Small intestine (tissue), 7 donors: ENCODE data around the gene LHPP. TPM values are rescaled to one million over a fixed set of nuclear protein-coding genes. Genes with fewer than 3 reads are reported as not detected.
"Not testable (repeated sequence)": the region's sequence is repeated elsewhere in the genome, so short reads cannot be mapped to it uniquely, and the experiment has no call there.

ENCODE experiments used
- DNase-seq, 2 donors: peaks; one replicate each; pipeline versions ENCODE4 v3.0.0 to v3.0.0-alpha.2; 2013
- FAIRE-seq: peaks from 2 replicates; lab custom pipeline; 2012; peaks lifted over from hg19 to GRCh38; lab: Jason Lieb, UNC
- H3K27ac ChIP-seq, 3 donors: one replicate each; pipeline ENCODE4 v1.5.1; 2013; ENCODE audit warnings: low read length in 2 of 3, mild to moderate bottlenecking in 2 of 3, control low read depth in 1 of 3, inconsistent platforms in 1 of 3, low read depth in 1 of 3, moderate library complexity in 1 of 3
- H3K27me3 ChIP-seq, 3 donors: one replicate each; pipeline ENCODE4 v1.6.1; 2013; ENCODE audit warnings: low read length in 3 of 3, inconsistent platforms in 1 of 3; ENCODE audit not compliant: control insufficient read depth in 3 of 3, insufficient read depth in 3 of 3
- H3K36me3 ChIP-seq, 3 donors: one replicate each; pipeline ENCODE4 v1.6.1; 2013; ENCODE audit warnings: low read length in 3 of 3, inconsistent platforms in 1 of 3, low read depth in 1 of 3, mild to moderate bottlenecking in 1 of 3, moderate library complexity in 1 of 3; ENCODE audit not compliant: control insufficient read depth in 3 of 3, insufficient read depth in 2 of 3
- H3K4me1 ChIP-seq, 3 donors: one replicate each; pipeline ENCODE4 v1.6.1; 2013; ENCODE audit warnings: low read length in 2 of 3, inconsistent platforms in 1 of 3, low read depth in 1 of 3, mild to moderate bottlenecking in 1 of 3, moderate library complexity in 1 of 3; ENCODE audit not compliant: control insufficient read depth in 3 of 3, insufficient read depth in 2 of 3
- H3K4me3 ChIP-seq, 3 donors: one replicate each; pipeline ENCODE4 v1.5.1; 2013; ENCODE audit warnings: low read length in 3 of 3, control low read depth in 1 of 3, inconsistent platforms in 1 of 3, low read depth in 1 of 3, mild to moderate bottlenecking in 1 of 3, moderate library complexity in 1 of 3
- H3K9me3 ChIP-seq, 2 donors: one replicate each; pipeline ENCODE4 v1.6.1; 2013; ENCODE audit warnings: low read depth in 1 of 2, low read length in 1 of 2; ENCODE audit not compliant: control insufficient read depth in 2 of 2, insufficient read depth in 1 of 2
- WGBS, 3 donors: extraction: QIAGEN DNeasy Blood & Tissue Kit; methylation state at CpG; one replicate each; pipeline ENCODE4 v1.1.7; 2013; 5-methylcytosine and 5-hydroxymethylcytosine counted together
- polyA plus RNA-seq, 4 donors: library from polyadenylated mRNA; stranded (reverse) in 3 of 4; unstranded in 1 of 4; fragments of 200-250 nt in 3 of 4; fragments of 120-200 nt in 1 of 4; gene quantifications; one replicate each; pipeline versions ENCODE4 v1.2.1 to v1.2.3, GENCODE V29; 2013
- donor health status: healthy with polysubstance abuse.
- donor health status: control.
- donor health status: control.
- donor health status: Bipolar disorder and iron deficiency.
- donor health status: healthy.

Gene LHPP
- polyA plus RNA-seq, 4 donors, result 17.2 to 47.7 (median 35.0) TPM

- Histone ChIP-seq H3K9me3 (no peaks in the 10 kb centered on the region), H3K27ac (no peak overlapping the region), H3K27me3 (no peaks in the 10 kb centered on the region), H3K4me1 (peaks cover 0 to 31% (median 4%) of the 10 kb centered on the region in 3 donors), H3K4me3 (no peak overlapping the region), H3K36me3 (no peaks in the 10 kb centered on the region)
- WGBS, 3 donors, result 71 to 88% (median 82%) methylated on average over 3 of the region's 3 CpGs
- DNase-seq (no peak), FAIRE-seq (no peak)
These were observed 28.2 kb upstream of the LHPP start for GRCh38 chr10:124433461-124433860.

DNA sequence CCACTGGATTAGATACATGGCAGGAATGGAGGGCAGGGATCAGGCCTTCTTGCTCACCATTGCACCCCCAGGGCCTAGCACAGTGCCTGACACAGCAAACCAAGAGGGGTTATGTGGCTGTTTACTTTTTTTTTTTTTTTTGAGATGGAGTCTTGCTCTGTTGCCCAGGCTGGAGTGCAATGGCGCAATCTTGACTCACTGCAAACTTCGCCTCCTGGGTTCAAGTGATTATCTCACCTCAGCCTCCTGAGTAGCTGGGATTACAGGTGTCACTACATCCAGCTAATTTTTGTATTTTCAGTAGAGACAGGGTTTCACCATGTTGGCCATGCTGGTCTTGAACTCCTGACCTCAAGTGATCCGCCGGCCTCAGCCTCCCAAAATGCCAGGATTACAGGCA is 25.9 kb upstream of the LHPP start:
- not testable (repeated sequence) for FAIRE-seq, H3K36me3 ChIP-seq, H3K27me3 ChIP-seq, H3K4me3 ChIP-seq, DNase-seq, H3K9me3 ChIP-seq
- Histone ChIP-seq H3K27ac (peak overlapping the region in 1 of 3 donors; percentile 92), H3K4me1 (peaks cover 0 to 14% (median 0%) of the 10 kb centered on the region in 3 donors)
- WGBS, 3 donors, result 92 to 95% (median 92%) methylated on average over 4 of the region's 4 CpGs

- WGBS, 3 donors, result 76 to 85% (median 77%) methylated on average over 8 of the region's 8 CpGs
- H3K27ac ChIP-seq, result no peak overlapping the region
- no peaks in the 10 kb centered on the region for H3K9me3 ChIP-seq
- H3K36me3 ChIP-seq, result no peaks in the 10 kb centered on the region
- FAIRE-seq (no peak), DNase-seq (no peak)
- H3K4me1 ChIP-seq, result peaks cover 0 to 14% (median 0%) of the 10 kb centered on the region in 3 donors
- H3K4me3 ChIP-seq, result no peak overlapping the region
- no peaks in the 10 kb centered on the region for H3K27me3 ChIP-seq
These were observed 25.4 kb upstream of the LHPP start for GRCh38 chr10:124436191-124436638.

DNA sequence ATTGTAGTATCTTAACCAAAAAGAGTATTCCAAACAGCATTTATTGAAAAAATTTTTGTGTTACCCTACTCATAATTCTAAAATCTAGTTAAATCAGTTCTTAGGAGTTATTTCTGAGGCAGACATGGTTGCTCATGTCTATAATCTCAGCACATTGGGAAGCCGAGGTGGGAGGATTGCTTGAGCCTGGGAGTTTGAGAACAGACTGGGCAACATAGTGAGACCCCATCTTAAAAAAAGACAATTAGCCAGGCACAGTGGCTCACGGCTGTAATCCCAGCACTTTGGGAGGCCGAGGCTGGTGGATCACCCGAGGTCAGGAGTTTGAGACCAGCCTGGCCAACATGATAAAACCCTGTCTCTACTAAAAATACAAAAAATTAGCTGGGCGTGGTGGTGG is 19.9 kb upstream of the LHPP start:
- not testable (repeated sequence) for FAIRE-seq, H3K27me3 ChIP-seq, H3K4me3 ChIP-seq, H3K27ac ChIP-seq, H3K36me3 ChIP-seq, DNase-seq, H3K9me3 ChIP-seq
- WGBS, 3 donors, result 81 to 93% (median 86%) methylated on average over 5 of the region's 5 CpGs
- peaks cover 0 to 12% (median 0%) of the 10 kb centered on the region in 3 donors for H3K4me1 ChIP-seq

DNA sequence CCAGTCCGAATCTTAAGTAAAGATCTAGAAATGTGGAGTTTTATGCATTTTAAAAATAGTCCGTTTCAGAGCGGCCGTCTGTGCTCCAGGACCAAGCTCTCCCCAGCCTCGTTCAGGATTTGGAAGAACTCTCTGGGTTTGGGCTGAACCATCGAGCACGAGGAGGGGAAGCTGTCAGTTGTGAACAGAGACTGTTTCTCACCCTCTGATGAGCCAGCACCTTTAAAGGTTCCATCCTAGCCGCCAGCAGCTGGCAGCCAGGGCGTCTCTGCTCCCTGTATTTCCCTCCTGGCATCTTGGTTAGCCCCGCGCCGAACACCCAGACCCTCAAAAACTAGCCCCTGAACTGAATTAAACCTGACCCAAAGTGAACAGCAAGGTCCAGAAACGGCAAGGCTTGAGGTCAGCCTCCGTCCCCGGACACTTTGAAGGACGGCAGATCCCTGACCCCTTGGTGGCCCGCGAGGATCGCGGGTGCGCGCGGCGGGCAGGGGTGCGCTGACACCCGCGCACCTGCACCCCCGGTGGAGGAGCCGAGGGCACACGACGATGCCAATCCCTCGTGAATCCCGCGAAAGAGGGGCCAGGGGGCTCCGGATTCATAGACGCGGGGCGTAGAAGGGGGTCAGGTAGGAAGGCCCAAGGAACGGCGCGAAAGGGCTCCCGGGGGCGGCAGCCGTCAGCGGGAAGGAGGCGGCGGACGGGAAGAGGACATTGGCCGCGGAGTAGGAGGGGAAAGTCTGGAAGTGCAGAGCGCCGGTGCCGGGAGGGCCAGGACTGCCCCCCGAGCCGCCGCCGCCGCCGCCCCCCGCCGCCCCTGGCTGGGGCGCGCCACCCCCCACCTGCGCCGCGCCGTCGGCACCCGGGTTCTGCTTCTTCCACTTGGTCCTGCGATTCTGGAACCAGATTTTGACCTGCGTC is 14.5 kb upstream of the LHPP start:
- Histone ChIP-seq H3K9me3 (no peaks in the 10 kb centered on the region), H3K36me3 (no peaks in the 10 kb centered on the region), H3K27ac (no peak overlapping the region), H3K4me3 (peak overlapping the region in 2 of 3 donors; percentile 41 to 44), H3K27me3 (peaks cover 15 to 52% (median 39%) of the 10 kb centered on the region in 3 donors), H3K4me1 (peaks cover 2 to 28% (median 3%) of the 10 kb centered on the region in 3 donors)
- no peak for DNase-seq
- no peak for FAIRE-seq
- 16 to 29% (median 26%) methylated on average over 42 to 71 of the region's 71 CpGs for WGBS, 3 donors

DNA sequence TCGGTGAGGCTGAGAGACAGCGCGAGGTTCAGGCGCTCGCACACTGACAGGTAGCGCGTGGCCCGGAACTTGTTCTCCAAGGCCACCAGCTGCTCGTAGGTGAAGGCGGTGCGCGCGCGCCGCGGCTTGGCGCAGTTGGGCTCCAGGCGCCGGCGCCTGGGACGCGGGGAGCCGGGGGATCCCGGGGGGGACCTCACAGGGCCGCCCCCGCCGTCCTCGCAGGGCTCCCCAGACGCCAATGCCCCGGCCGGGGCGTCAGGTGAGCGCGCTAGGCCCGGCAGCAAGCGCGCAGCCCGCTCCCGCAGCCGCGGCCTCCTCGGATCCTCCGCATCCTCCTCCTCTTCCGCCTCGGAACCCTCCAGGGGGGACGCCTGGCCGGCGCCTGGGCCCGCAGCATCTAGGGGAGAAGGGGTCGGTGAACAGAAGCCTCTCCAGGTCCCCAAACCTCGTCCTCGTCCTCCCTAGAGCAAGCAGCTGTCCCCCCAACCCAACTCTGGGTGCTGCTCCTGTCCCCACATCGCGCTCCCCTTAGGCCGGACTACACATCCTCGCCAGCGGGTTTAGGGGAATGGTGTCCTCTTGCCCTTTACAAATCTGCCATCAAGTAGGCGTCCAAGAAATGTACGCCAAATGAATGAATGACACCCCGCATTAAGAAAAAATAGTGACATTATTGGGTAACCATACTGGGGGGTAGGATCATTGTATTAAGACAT is 13.7 kb upstream of the LHPP start:
- DNase-seq (peak; percentile 58 to 78), FAIRE-seq (no peak)
- Histone ChIP-seq H3K4me1 (peaks cover 2 to 28% (median 3%) of the 10 kb centered on the region in 3 donors), H3K9me3 (no peaks in the 10 kb centered on the region), H3K27ac (no peak overlapping the region), H3K36me3 (no peaks in the 10 kb centered on the region), H3K27me3 (peaks cover 15 to 56% (median 43%) of the 10 kb centered on the region in 3 donors), H3K4me3 (peak overlapping the region in 2 of 3 donors; percentile 41 to 44)
- WGBS, 3 donors, result 3 to 5% (median 4%) methylated on average over 54 to 60 of the region's 60 CpGs

DNA sequence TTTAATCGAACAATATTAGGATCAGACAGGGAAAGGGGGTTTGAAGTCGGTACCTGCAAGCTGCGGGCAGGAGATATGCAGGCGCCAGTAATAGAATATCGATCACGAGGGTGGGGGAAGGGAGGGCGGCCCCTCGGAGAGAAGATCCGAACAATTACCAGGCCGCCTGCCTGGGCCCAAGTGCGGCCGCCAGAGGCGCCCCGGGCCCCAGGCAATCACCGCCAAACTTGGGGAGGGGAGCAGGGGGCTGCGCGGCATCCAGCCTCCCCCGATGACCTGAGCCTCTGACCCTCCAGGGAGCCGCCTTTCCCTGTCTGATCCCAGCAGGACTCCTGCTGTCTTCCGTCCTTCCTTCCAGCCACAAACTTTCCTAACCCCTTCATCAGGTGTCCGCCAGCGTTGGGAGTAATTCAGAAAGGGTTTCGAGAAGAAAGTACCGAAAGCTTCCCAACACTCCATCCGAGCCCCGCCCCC is 12.9 kb upstream of the LHPP start:
- DNase-seq (no peak), FAIRE-seq (no peak)
- 2 to 5% (median 4%) methylated on average over 21 to 26 of the region's 26 CpGs for WGBS, 3 donors
- no peak overlapping the region for H3K27ac ChIP-seq
- peaks cover 15 to 62% (median 47%) of the 10 kb centered on the region in 3 donors for H3K27me3 ChIP-seq
- no peaks in the 10 kb centered on the region for H3K36me3 ChIP-seq
- no peaks in the 10 kb centered on the region for H3K9me3 ChIP-seq
- peak overlapping the region in 2 of 3 donors; percentile 31 to 41 for H3K4me3 ChIP-seq
- H3K4me1 ChIP-seq, result peaks cover 2 to 28% (median 3%) of the 10 kb centered on the region in 3 donors
